DLD1 (cell line): ENCODE data around the gene MARCHF9.

Experiments used
- in situ Hi-C: cut with HindIII; loops from 2 replicates; pipeline ENCODE4 v1.10.0; 2017; ENCODE audit warnings: low sequenced_read_pairs

The MARCHF9 gene

DNA sequence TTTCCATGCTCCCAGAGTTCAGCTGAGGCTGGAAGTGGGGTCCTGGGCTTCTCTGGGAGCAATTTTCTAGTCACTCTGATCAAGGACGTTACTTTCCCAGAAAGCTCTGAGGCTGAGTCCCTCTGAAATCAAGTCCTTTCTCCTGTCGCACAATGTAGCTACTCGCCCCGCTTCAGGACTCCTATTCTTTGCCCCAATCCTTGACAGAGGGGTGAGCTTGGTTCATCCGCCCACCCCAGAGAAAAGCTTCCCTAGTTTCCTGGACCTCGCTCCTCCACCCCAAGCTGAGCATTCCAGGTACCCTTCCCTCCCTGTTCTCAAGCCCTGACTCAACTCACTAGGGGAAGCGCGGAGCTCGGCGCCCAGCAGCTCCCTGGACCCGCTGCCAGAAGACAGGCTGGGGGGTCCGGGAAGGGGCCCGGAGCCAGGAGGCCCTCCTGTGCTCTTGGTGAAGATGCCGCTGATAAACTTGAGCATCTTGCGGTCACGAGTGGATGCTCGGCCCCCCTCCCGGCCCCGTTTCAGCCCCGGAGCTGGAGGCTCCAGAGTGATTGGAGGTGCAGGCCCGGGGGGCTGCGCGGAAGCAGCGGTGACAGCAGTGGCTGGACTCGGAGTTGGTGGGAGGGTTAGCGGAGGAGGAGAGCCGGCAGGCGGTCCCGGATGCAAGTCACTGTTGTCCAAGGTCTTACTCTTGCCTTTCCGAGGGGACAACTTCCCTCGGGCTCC is 18.0 kb upstream of the MARCHF9 start:
- in situ Hi-C loops: no loop called here

GRCh38 chr12:57737467-57738460 is 17.1 kb upstream of the MARCHF9 start:
- in situ Hi-C loops: no loop called here

GRCh38 chr12:57738661-57739237 is 16.2 kb upstream of the MARCHF9 start, which contains the start of gene AGAP2:
Gene AGAP2 (minus strand): TSS chr12:57738742. CDS start chr12:57738246, 496 bp downstream.
- in situ Hi-C loops: no loop called here

GRCh38 chr12:57739387-57739786 is 15.5 kb upstream of the MARCHF9 start:
- in situ Hi-C loops: no loop called here

GRCh38 chr12:57739914-57740538 is 14.9 kb upstream of the MARCHF9 start:
- in situ Hi-C loops: no loop called here

DNA sequence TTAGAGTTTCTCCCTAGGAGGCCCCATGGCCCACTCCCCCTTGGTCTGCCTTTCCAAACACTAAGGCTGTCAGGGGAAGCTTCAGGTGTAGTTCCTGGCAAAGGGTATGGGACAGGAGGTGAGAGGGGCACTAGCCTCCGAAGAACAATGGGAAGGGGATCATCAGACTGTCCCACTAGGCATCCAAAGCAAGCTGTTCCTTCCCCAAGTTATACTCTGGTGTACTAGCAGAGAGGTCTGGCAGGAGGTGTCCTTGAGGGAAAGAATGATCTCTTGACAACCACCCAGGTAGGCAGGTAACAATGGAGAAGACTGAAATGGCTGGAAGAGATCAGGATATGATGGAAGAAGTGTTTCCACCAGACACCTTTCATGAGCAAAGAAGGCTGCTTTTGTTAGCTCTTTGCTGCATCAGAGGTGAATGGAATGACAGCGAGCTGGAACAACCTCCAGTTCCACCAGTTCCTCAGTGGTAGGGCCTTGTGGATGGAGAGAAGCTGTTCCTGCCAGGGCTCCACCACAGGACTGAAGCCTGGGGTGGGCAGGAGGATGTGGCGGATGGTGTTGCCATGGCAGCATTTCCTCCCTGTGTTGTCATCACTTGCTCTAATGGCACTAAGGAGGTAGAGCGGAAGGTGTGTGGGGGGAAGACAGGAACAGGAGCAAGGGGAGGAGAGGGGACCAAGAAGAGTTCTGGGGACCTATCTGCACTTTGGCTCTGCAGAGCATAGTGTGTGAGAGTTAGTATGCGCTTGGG is 14.1 kb upstream of the MARCHF9 start:
- in situ Hi-C loops: no loop called here

GRCh38 chr12:57741413-57741789 is 13.5 kb upstream of the MARCHF9 start:
- in situ Hi-C loops: no loop called here

DNA sequence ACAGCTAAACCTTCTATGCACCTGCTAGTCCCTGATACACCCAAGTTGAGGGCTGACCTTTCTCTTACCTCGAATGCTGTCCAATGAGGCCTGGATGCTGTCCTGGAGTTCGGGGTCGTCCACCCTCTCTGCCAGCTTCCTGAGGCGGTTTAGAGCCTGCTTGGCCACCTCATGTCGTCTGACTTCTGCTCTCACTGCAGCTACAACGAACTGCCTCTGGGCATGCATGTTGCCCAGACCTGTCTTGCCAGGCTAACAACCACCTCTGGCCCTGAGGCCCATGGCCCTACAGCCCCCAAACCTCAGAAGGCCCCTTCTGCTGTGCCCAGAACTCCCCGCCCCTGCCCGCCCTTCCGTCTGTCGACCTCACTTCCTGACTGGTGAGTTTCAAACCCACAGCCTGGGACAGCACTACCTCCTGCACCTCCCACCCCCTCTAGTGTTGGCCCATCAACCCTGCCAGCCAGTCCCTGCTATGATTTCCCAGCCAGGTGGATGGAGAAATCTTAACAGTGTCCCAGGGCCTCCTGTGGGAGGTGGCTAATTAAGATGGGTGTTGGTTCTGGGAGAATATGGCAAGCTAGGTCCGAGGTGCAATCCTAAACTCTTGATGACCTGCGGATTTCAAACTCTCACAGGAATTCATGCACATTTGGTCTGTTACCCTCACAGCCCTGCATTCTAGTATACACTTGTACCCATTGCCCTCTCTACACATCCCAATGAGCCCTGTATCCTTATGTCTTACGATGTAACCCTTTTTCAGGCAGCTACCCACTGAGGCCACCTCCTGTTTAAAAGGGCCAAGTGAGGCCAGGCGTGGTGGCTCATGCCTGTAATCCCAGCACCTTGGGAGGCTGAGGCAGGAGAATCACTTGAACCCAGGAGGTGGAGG is 12.8 kb upstream of the MARCHF9 start:
- in situ Hi-C loops: no loop called here

- in situ Hi-C loops: no loop called here
These were observed 11.1 kb upstream of the MARCHF9 start for GRCh38 chr12:57743769-57744168.

- in situ Hi-C loops: no loop called here
These were observed 10.6 kb upstream of the MARCHF9 start for GRCh38 chr12:57744194-57744776.

GRCh38 chr12:57744777-57745484 is 10.0 kb upstream of the MARCHF9 start, which contains the start of gene TSPAN31:
Gene TSPAN31 (plus strand): TSS chr12:57745039. CDS start chr12:57745155, 116 bp downstream.
- in situ Hi-C loops: no loop called here

DNA sequence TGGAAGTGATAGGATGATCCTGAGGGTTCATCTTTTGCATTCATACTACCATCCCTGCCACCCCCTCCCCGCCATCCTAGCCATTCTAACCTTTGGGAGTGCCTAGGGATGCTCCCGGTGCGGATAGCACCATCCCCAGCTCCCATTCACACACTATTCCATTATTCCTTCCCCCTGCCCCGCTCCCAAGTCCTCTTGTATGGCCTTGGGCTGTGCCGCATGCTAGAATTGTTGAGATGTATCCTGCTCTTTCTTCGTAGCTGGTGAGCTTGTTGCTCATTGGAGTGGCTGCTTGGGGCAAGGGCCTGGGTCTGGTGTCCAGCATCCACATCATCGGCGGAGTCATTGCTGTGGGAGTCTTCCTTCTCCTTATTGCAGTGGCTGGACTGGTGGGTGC is 9.4 kb upstream of the MARCHF9 start:
- in situ Hi-C loops: no loop called here

- in situ Hi-C loops: no loop called here
These were observed 8.9 kb upstream of the MARCHF9 start for GRCh38 chr12:57746025-57746424.

DNA sequence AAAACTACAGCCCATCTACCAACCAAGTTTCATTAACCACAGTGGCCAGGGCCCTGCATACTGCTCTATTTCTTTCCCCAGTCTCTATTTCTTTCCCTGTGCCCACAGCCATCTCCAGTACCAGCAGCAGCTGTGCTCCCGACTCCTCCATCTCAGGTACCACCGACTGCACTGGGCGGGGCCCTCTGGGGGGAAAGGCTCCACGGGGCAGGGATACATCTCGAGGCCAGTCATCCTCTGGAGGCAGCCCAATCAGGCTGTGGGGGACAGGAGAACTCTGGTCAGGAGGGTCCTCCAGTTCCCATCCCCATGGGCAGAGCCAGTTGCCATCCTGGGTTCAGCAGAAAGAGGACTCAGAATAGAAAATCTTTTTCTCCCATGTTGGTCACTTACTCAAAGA is 5.8 kb upstream of the MARCHF9 start:
- in situ Hi-C loops: no loop called here

DNA sequence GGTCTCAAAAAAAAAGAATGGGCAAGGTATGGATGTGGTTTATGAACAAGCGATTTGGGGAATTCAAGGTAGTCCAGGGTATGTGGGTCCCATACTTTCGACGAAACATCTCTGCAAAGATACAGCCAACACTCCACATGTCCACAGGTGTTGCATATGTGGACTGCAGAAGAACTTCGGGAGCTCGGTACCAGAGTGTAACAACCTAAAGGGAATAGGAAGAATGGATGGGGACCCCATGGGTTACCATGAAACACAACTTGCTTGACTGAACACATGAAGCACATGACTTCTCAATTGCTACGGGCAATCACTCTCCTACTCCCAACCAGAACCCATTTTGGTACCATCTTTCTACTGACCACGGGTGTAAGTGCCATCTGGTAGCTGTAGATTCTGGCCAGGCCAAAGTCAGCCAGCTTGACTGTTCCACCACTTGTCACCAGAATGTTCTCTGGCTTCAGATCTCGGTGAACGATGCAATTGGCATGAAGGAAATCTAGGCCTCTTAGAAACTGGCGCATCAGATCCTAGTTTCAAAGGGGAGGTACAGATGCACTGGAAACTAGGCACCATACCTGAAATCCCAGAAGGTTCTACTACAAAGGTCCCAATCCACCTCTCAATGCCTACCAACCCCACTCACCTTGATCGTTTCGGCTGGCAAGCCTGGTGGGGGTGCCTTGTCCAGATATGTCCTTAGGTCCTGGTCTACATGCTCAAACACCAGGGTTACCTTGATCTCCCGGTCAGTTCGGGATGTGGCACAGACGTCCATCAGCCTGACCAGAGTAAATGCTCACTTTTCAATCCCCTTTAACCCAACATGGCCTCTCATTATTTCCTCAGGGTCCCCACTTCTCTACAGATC is 4.1 kb upstream of the MARCHF9 start:
- in situ Hi-C loops: no loop called here

DNA sequence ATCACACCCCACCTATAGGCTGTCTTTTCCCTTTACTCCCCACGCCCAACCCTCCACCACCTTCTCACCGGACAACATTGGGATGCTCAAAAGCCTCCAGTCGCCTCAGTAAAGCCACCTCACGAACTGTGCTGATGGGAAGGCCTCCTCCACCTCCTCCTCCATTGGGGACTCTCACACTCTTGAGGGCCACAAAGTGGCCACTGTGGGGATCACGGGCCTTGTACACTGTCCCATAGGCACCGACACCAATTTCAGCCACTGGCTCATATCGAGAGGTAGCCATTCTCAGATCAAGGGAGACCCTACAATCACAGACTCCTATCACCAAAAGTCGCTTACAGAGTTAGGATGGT is 3.5 kb upstream of the MARCHF9 start:
- in situ Hi-C loops: no loop called here
